ENCODE results near the gene RAET1G. TPM values are rescaled to one million over a fixed set of nuclear protein-coding genes. Genes with fewer than 3 reads are reported as not detected.

Gene RAET1G
- total and polyA plus RNA-seq, 2 donors (not counting 3 experiments of a cell fraction or from before 2014, with no cell fraction given): 1.6 to 2.1 TPM

- FAIRE-seq (no peak), DNase-seq (ENCODE audit: low read depth, low spot score) (no peak)
- POLR2A ChIA-PET: no interaction called here
- peaks cover 13% of the 10 kb centered on the region for H3K4me1 ChIP-seq (ENCODE audit: control insufficient read depth, extremely low read depth, insufficient read depth, low read length)
- H3K79me2 ChIP-seq (ENCODE audit: control insufficient read depth, insufficient read depth, low read length): no peaks in the 10 kb centered on the region
- no peaks in the 10 kb centered on the region for H4K20me1 ChIP-seq (replicated peaks; ENCODE audit: control insufficient read depth, extremely low read depth, insufficient read depth, low read length)
- dilution Hi-C loops (cut with MboI; ENCODE audit: extremely low pct_ligation_motif_present, low sequenced_read_pairs): no loop called here
- no peaks in the 10 kb centered on the region for H3K36me3 ChIP-seq (ENCODE audit: control insufficient read depth in 2 of 2, extremely low read depth in 1 of 2, insufficient read depth in 2 of 2, low read length in 2 of 2)
- H3K27me3 ChIP-seq (ENCODE audit: control insufficient read depth in 2 of 2, insufficient read depth in 2 of 2, low read length in 2 of 2): no peaks in the 10 kb centered on the region
- no peaks in the 10 kb centered on the region for H3K9me3 ChIP-seq (replicated peaks; ENCODE audit: control insufficient read depth, insufficient read depth, low read length)
- intact Hi-C loops (cut with micrococcal nuclease): no loop called here
- H3K27ac ChIP-seq (ENCODE audit: insufficient read depth, low read depth, low read length): no peak overlapping the region
- H3K4me2 ChIP-seq (ENCODE audit: insufficient read depth, low read length): no peak overlapping the region
- CTCF ChIA-PET: interaction anchor here (0.8 kb wide), 1 partner anchor 20 kb away, joined by 4 read pairs; no protein-coding TSS in a partner anchor
- no TSS peak for BruUV-seq (replicated peaks)
- no peak overlapping the region for H3K9ac ChIP-seq (replicated peaks; ENCODE audit: extremely low read depth, insufficient read depth, low read length)
- TF ChIP-seq MYC (IDR thresholded peaks at IDR 0.05; ENCODE audit: low read depth, low read length) (no peak), GATA2 (IDR thresholded peaks at IDR 0.05; ENCODE audit: insufficient read depth, insufficient read length, low read depth, low read length) (no peak), EZH2 (IDR thresholded peaks at IDR 0.05; ENCODE audit: borderline replicate concordance, low read depth, low read length, severe bottlenecking) (no peak), POLR2AphosphoS5 (IDR thresholded peaks at IDR 0.05; ENCODE audit: insufficient read depth, low read depth, low read length) (no peak), POLR2A (IDR thresholded peaks at IDR 0.05; ENCODE audit: low read depth, low read length) (no peak), FOS (IDR thresholded peaks at IDR 0.05; ENCODE audit: borderline replicate concordance, insufficient read depth, low read length) (no peak), JUN (IDR thresholded peaks at IDR 0.05; ENCODE audit: borderline replicate concordance, insufficient read depth, insufficient read length, low read depth) (no peak)
- TF ChIP-seq, protein P1, sequence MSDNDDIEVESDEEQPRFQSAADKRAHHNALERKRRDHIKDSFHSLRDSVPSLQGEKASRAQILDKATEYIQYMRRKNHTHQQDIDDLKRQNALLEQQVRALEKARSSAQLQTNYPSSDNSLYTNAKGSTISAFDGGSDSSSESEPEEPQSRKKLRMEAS (IDR thresholded peaks at IDR 0.05; ENCODE audit: insufficient read depth, insufficient read length): no peak
- TF ChIP-seq, protein P2, sequence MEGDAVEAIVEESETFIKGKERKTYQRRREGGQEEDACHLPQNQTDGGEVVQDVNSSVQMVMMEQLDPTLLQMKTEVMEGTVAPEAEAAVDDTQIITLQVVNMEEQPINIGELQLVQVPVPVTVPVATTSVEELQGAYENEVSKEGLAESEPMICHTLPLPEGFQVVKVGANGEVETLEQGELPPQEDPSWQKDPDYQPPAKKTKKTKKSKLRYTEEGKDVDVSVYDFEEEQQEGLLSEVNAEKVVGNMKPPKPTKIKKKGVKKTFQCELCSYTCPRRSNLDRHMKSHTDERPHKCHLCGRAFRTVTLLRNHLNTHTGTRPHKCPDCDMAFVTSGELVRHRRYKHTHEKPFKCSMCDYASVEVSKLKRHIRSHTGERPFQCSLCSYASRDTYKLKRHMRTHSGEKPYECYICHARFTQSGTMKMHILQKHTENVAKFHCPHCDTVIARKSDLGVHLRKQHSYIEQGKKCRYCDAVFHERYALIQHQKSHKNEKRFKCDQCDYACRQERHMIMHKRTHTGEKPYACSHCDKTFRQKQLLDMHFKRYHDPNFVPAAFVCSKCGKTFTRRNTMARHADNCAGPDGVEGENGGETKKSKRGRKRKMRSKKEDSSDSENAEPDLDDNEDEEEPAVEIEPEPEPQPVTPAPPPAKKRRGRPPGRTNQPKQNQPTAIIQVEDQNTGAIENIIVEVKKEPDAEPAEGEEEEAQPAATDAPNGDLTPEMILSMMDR (IDR thresholded peaks at IDR 0.05; ENCODE audit: extremely low read depth in 1 of 2, insufficient read depth in 1 of 2, low read depth in 1 of 2, low read length in 2 of 2): no peak
- H3K9me1 ChIP-seq (replicated peaks; ENCODE audit: control insufficient read depth, extremely low read depth, insufficient read depth, low read length): no peaks in the 10 kb centered on the region
- no peak overlapping the region for H2AFZ ChIP-seq (ENCODE audit: low read depth, low read length)
- H3K4me3 ChIP-seq (replicated peaks in 1 of 3; ENCODE audit: insufficient read depth in 1 of 3, low read depth in 1 of 3, low read length in 3 of 3): no peak overlapping the region
These were observed 54.9 kb downstream of the RAET1G start for GRCh38 chr6:149867876-149868640.

Other genes starting within 250 kb of the RAET1G start
- 27.6 and 28.7 TPM in 2 replicates for gene LATS1, start 205.0 kb downstream of the RAET1G start, total RNA-seq
- 8.4 and 10.2 TPM in 2 replicates for gene LATS1, start 205.0 kb downstream of the RAET1G start, polyA plus RNA-seq
- 49.0 and 56.8 TPM in 2 replicates for gene NUP43, start 176.6 kb downstream of the RAET1G start, total RNA-seq
- 12.3 and 14.9 TPM in 2 replicates for gene NUP43, start 176.6 kb downstream of the RAET1G start, polyA plus RNA-seq
- 95.0 and 100 TPM in 2 replicates for gene PCMT1, start 173.4 kb downstream of the RAET1G start, total RNA-seq
- gene PCMT1, start 173.4 kb downstream of the RAET1G start, polyA plus RNA-seq: 78.5 and 102 TPM in 2 replicates
- gene LRP11, start 58.8 kb downstream of the RAET1G start, total RNA-seq: 29.9 and 59.1 TPM in 2 replicates
- 17.5 and 23.1 TPM in 2 replicates for gene LRP11, start 58.8 kb downstream of the RAET1G start, polyA plus RNA-seq
- gene RAET1E, start 25.0 kb downstream of the RAET1G start, total RNA-seq: not detected in 2 replicates
- 0.04 TPM in 1 of 2 replicates, not detected in the other for gene RAET1E, start 25.0 kb downstream of the RAET1G start, polyA plus RNA-seq
- gene ULBP2, start 18.9 kb upstream of the RAET1G start, total RNA-seq: 7.0 and 14.0 TPM in 2 replicates
- gene ULBP2, start 18.9 kb upstream of the RAET1G start, polyA plus RNA-seq: 22.8 and 26.4 TPM in 2 replicates
- 0.33 and 2.3 TPM in 2 replicates for gene ULBP1, start 40.8 kb upstream of the RAET1G start, total RNA-seq
- gene ULBP1, start 40.8 kb upstream of the RAET1G start, polyA plus RNA-seq: 1.1 and 1.4 TPM in 2 replicates
- gene RAET1L, start 102.4 kb upstream of the RAET1G start, total RNA-seq: not detected in 2 replicates
- not detected in 2 replicates for gene RAET1L, start 102.4 kb upstream of the RAET1G start, polyA plus RNA-seq
- gene ULBP3, start 146.0 kb upstream of the RAET1G start, total RNA-seq: 12.8 and 13.8 TPM in 2 replicates
- 5.2 and 7.1 TPM in 2 replicates for gene ULBP3, start 146.0 kb upstream of the RAET1G start, polyA plus RNA-seq
- gene PPP1R14C, start 219.9 kb upstream of the RAET1G start, total RNA-seq: not detected in 2 replicates
- not detected in 2 replicates for gene PPP1R14C, start 219.9 kb upstream of the RAET1G start, polyA plus RNA-seq

All from endothelial cell of umbilical vein (primary cell).